HuH-7.5 (cell line): ENCODE measurements around the gene FBLN1.
"Not testable (repeated sequence)": the region's sequence is repeated elsewhere in the genome, so short reads cannot be mapped to it uniquely, and the experiment has no call there.

ENCODE experiments used
- DNase-seq: peaks from one replicate; pipeline ENCODE4 v3.0.0; 2011; ENCODE audit warnings: low spot score

Gene FBLN1, protein sequence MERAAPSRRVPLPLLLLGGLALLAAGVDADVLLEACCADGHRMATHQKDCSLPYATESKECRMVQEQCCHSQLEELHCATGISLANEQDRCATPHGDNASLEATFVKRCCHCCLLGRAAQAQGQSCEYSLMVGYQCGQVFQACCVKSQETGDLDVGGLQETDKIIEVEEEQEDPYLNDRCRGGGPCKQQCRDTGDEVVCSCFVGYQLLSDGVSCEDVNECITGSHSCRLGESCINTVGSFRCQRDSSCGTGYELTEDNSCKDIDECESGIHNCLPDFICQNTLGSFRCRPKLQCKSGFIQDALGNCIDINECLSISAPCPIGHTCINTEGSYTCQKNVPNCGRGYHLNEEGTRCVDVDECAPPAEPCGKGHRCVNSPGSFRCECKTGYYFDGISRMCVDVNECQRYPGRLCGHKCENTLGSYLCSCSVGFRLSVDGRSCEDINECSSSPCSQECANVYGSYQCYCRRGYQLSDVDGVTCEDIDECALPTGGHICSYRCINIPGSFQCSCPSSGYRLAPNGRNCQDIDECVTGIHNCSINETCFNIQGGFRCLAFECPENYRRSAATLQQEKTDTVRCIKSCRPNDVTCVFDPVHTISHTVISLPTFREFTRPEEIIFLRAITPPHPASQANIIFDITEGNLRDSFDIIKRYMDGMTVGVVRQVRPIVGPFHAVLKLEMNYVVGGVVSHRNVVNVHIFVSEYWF

DNA sequence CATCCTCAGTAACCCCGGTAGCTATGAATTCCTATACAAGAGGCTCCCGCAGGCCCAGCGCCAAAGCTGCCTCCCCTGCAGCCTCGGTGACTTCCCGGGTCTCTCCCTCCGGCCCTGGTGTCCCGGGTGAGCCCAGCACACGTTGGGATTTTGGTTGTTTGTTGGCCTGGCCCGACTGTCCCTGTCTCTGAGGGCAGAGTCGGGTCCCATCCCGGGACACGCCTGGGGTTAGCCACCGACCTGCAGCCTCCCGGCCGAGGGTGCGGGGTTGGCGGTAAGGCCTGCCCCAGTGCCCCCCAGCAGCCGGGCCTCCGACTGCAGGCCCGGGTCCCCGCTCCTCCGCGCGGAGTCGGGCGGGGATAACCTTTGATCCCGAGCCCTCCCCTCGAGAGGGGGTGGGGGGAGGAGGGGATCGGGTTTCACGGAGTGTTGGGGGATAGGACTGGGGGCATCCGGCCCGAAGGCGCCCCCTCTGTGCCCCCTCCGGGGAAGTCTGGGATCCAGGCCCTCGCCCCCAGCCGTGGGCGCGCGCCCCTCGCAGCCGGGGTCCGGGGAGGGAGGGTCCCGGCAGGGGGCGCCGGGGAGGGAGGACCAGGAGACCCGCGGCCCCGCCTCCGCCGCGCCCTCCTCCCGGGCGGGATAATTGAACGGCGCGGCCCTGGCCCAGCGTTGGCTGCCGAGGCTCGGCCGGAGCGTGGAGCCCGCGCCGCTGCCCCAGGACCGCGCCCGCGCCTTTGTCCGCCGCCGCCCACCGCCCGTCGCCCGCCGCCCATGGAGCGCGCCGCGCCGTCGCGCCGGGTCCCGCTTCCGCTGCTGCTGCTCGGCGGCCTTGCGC is at the start of gene FBLN1:
Gene FBLN1 (plus strand): TSS at position 669 of the 835 bp plus-strand sequence. CDS start 103 bp downstream, at position 772.
- peak; percentile 86 for DNase-seq

DNA sequence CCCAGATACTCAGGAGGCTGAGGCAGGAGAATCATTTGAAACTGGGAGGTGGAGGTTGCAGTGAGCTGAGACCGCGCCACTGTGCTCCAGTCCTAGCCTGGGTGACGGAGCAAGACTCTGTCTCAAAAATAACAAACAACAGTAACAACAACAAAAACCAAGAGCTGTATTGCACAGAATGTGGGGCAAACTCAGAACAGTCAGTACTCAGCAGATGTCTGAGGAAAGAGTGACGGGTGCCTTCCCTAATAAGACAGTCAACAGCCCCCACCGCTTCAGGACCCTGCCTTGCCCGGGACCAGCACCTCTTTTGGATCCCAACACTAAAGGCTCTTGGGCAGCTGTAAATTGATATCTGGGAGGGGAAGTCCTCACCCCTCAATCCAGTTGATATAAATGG is 48.9 kb upstream of the FBLN1 start:
- no peak for DNase-seq

DNA sequence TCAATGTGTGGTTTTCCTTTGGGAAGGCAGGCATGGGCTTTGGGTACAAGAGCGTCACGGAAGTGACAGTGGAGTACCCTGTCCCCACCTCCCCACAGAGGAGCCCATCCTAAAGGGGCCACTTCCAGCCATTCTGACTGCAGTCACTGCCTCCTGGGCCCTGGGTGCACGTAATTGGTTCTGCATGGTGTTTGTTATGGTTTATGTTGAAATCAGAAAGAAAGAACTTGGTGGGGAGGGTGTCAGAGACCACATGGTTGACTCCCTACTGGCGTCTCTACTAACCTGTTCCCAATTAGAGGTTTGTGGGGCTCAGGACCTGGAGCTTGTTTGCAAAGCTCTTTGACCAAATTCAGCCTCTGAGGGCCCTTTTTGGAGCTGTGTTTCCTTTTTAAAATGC is 48.4 kb upstream of the FBLN1 start:
- no peak for DNase-seq

DNA sequence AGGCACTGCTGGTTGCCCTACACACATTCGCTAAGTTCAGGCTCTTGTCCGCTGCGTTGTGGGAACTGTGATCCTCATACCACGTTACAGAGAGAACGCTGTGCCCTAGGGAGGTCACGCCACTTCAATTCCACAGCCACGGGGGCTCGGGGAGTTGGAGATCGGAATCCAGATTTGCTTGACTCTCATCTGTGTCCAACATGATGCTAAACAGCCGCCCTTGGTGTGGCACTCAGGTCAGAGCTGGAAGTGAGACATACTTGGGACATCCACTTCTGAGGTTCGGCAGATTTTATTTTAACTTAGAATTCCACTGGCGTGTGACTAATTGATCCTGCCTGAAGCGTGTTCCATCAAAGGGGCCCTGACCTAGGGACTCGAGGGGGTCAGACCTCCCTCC is 47.5 kb upstream of the FBLN1 start:
- DNase-seq = no peak

DNA sequence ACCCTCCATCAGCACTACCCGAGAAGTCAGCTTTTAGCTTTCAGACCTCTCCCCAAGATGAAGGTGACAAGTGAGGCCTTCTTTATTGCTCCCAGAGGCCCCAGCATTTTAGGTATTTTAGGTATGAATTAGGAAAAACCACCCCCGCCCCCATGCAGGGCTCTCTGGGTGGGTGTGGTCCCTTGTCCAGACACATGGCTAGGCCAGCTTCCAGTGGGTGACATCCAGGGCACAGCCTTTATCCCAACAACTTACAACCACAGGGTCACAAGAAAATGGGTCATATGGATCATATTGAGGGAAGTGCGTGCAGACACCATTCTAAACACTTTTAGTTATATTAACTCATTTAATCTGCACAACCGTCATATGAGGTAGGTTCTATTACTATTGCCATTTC is 47.1 kb upstream of the FBLN1 start:
- no peak for DNase-seq

DNA sequence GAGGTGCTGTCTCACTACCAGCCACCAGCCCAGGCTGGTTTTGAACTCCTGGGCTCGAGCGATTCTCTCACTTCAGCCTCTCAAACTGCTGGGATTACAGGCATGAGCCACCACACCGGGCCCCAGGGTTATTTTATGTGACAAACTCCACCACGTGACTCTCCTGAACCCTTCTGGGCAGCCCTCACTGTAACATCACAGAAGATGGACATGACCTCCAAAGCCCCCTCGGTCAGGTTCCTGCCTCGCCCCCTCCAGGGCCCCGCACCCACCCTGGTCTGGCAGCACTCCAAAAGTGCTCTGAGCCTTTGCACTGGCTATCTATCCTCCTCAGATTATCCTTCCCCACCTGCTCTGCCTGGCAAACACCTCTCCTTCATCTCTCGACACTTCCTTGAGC is 45.9 kb upstream of the FBLN1 start:
- no peak for DNase-seq

DNA sequence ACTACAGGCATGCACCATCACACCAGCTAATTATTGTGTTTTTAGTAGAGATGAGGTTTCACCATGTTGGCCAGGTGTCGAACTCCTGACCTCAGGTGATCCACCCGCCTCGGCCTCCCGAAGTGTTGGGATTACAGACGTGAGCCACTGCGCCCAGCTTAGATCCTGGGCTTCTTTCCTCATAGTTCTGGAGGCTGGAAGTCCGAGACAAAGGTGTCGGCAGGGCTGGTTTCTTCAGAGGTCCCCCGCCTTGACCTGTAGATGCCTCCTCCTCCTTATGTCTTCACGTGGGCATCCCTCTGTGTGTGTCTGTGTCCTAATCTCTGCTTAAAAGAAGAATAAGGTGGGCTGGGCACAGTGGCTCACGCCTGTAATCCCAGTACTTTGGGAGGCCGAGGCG is 44.2 kb upstream of the FBLN1 start:
- no peak for DNase-seq

DNA sequence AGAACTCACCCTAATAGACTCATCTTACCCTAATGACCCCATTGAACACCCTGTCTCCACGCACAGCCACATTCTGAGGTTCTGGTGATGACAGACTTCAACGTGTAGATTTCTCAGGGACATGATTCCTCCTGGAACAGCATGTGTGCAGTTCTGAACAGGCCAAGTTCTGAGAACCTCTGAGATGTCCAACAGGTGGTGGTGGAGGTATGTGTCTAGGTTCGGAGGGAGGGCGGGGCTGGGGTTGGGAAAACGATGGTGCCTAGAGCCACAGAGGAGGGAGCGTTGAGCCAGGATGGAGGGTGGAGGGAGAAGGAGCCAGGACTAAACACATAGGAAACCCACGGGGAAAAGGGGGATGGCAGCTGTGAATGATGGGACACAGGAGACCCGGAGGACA is 43.4 kb upstream of the FBLN1 start:
- no peak for DNase-seq

DNA sequence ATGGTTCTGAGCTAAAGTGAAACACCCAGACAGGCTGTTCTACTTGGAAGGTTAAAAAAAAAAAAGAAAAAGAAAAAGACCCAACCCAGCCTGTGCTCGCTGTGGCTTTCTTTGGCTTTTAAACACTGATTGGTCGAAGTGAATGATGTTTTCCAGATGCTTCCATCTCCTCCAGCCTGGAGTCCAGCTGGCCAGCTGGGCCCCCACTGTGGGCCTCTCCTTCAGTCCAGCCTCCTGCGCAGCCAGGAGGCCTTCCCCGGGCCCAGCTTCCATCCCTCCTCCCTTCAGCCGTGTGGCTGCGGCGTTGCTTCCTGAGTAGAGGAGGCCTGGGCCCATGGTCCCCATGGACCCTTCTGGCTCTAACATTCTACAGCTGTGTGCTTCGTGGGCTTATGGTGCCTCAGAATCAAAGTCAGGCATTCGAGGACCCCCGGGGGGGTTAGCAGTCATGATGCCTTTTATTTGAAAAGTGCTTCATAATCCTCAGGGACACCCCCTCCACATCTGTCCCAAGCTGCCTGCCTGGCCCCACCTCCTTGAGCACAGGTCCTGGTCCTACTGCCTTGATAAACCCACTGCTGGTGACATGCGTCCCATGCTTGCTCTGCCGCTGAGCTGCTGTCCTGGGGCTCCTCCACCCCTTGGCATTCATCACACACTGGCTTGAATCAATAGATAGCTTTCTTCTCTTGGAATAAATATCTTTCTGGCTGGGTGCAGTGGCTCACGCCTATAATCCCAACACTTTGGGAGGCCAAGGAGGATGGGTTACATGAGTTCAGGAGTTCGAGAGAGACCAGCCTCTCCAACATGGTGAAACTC is 42.2 kb upstream of the FBLN1 start:
- no peak for DNase-seq

DNA sequence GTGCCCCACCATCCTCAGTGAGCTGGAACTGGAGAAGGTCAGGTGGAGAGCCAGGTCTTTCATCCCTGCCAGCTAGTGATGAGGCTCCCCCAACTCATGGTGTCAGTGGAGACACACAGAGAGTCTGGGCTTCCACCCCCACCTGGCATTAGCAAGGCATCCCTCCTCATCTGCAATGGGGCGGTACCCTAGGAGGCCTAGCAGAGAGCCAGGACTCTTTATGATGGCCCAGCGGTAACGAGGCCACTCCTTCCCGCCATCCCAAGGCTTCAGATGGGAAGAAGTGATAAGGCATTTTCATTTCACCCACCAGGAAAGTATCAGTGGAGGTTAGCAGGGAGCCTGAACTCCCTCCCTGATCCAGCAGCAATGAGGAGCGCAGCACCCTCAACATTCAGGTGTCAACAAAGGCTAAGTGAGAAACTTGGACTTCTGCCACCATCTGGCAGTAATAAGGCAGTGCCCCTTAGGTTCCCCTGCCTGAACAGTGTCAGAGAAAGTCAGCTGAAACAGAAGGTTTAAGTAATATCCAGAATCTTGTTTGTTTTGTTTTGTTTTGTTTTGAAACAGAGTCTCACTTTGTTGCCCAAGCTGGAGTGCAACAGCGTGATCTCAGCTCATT is 40.5 kb upstream of the FBLN1 start:
- no peak for DNase-seq

DNA sequence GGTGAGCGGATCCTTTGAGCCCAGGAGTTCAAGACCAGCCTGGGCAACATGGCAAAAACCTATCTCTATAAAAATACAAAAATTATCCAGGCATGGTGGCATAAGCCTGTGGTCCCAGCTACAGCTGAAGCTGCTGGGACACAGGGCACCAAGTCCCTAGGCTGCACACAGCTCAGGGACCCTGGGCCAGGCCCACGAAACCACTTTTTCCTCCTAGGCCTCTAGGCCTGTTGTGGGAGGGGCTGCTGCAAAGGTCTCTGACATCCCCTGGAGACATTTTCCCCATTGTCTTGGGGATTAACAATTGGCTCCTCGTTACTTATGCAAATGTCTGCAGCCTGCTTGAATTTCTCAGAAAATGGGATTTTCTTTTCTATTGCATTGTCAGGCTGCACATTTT is 39.0 kb upstream of the FBLN1 start:
- DNase-seq = not testable (repeated sequence)

DNA sequence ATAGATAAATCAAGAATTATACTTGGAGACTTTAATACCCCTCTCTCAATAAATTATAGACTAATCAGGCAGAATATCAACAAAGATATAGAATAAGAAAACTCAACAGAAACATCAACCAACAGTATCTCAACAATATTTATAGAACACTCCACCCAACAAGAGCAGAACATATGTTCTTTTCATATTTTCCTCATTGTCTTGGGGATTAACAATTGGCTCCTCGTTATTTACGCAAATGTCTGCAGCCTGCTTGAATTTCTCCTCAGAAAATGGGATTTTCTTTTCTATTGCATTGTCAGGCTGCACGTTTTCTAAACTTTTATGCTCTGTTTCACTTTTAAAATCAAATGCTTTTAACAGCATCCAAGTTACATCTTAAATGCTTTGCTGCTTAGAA is 37.0 kb upstream of the FBLN1 start:
- no peak for DNase-seq

DNA sequence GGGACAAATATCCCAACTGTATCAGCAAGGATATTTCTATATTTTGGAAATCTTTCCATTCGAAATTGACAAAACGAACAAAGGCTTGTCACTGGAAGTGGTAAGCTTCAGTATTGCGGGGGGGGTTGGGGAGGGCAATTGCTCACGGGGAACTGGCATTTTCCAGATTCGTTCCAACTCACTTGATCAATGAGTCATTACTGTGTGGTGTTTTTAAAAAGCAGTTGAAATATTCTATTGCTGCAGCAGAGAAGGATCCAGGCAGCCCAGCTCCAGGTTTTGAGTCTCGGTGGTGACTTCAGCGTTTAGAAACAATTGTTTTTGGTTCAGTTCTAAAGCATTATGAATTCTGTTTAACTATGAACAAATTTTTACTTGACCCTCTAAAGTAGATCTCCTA is 33.8 kb upstream of the FBLN1 start:
- no peak for DNase-seq

DNA sequence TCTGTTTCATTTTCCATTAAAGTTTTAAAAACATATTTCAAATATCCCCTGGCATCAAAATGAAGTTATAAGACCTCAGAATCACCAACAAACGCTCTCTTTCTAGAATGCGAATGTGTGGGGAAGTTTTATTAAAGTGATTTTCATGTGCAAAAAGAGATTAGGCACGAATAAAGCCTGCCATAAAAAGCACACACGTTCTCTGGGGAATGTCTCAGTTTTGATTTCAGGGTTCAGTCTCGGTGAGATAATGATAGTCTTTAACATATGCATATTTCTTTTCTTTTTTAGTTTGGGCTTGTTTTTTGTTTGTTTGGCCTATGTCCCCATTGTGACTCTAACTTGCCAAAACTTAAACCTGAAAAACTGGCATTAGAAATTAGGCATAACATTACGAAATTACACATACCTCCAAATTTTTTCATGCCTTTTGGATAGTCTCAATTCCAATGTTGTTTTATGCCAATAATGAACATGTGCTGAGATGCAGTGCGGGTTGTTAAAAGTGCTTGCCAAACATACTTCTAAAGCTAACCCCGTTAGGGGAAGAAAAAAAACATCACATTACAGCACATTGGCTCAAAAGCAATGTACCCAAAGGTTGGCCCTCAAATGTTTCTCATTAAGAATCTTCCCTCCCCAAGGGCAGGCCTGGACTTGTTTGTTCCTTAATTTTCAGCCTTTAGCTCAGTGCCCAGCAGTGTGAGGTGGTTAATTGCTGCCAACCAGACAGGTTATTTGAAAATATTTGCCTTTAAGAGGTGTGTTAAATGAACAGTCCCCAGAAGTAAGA is 33.2 kb upstream of the FBLN1 start:
- DNase-seq = no peak

DNA sequence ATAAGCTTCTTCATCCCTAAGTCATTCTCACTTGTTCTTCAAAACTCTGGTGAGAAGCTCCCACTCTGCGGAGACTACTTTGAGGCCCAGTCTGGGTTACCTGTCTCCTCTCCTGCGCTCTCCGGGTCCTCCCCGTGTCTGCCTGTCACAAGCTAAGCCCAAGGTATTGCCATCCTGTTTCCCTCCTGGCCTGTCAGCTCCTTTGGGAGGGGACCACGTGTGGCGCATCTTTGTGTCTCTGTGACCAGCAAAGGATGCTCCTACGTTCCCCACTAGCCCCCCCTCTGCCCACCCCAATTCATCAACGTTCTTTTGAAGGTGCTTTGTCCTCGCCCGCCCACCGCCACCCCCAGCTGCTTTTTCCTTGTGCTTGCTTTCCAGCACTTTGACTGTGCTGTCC is 31.8 kb upstream of the FBLN1 start:
- DNase-seq = no peak

DNA sequence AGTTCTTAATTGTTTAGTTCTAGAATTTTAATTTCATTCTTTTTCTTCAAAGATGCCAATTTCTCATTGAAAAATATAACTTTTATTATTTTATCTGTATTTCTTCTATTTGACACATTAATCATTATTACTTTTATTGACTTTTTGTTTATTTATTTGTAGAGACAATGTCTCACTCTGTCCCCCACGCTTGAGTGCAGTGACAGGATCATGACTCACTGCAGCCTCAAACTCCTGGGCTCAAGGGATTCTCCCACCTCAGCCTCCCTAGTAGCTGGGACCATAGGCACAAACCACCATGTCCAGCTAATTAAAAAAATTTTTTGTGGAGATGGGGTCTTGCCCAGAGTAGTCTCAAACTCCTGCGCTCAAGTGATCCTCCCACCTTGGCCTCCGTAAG is 30.3 kb upstream of the FBLN1 start:
- DNase-seq = no peak

DNA sequence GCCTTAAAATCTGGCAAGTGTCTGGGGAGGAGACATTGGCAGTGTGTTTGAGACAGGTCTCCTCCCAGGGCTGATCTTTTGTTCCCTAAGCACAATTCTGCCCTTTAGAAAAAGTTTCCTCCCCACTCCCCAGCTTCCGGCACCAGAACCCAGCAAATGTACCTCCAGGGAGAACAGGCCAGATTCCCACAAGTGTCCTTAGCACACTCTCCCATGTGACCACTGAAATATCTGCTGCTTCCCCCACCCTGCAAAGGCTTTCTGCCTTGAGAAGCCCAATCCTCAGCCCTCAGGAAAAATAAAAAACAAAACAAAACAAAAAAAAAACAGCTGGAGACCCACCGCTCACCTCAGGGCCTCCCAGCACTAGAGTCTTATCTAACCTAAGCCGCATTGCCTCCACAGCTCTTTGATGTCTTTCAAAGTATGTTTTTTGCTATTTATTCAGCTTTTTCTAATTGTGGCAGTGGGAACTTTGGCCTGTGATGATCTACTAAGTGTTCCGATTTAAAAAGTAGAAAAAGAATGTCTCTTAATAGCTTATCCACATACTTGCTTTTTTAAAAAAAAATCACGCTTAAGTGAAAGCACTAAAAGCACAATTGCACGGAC is 29.0 kb upstream of the FBLN1 start:
- no peak for DNase-seq

DNA sequence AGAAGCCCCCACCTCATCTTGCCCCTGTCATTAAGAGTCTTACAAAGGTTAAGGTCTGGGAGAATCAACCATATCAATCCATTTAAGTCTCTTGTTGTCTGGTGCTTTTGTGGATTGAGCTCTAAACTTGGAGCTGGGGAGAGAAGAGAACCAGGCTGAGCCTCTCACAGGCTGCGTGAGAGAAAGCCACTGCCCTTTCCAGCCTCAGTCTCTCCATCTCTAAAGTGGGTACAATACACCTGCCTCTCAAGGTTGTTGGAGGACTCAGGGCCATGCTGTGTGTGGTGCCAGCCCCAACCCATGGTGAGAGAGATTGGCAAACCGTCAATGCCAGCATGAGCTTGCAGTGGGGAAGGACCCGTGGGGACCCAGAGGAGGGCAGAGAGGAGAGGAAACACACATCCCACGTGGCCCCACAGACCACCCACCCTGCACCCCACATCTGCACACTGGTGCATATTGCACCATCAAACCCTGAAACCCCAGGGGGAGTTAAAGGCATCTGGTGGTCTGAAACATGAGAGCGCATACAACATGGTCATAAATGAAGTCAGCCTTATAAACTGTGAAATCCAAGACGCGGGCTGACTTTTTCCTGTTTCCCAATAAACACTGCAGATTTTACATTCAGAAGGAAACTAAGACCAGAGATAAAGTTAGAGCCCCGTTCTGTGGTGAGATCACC is 27.5 kb upstream of the FBLN1 start:
- no peak for DNase-seq

DNA sequence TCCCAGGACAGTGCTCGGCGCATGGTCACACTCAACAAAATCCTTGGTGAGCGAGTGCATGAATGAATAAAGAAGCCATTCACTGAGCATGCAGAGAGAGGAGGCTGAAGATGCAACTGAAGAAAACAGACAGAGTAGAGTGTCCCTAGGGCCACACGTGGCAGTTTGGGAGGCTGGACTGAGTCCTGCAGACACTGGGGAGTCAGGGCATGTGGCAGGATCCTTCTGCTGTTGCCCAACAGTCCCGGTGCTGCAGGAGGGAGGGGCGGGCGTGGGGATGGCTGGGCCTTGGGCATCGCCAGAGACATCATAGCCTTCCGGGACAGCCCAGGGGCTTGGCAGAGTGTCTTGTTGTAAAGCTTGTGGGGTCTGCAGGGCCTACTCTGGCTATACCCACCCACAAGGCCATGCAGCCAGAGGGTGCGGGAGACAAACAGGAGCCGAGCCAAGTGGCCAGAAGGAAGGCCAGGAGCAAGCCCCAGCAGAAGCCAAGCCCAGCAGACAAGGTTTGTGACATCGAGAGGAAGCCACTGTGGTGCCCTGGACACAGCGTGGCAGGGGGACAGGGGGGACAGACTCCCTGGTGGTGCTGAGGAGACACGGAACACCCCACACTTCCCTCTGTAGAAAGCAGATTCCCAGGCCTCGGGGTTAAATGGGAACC is 26.7 kb upstream of the FBLN1 start:
- DNase-seq = no peak
